HG02642 (cell line): Measurements from ENCODE around the gene ZNF646.

Experiments used
- ATAC-seq: cut with Tn5 transposase; IDR thresholded peaks from one replicate; pipeline ENCODE4 v1.9.1; 2021; ENCODE audit warnings: mild to moderate bottlenecking; ENCODE audit not compliant: unreplicated experiment, poor library complexity

ZNF646 gene, protein sequence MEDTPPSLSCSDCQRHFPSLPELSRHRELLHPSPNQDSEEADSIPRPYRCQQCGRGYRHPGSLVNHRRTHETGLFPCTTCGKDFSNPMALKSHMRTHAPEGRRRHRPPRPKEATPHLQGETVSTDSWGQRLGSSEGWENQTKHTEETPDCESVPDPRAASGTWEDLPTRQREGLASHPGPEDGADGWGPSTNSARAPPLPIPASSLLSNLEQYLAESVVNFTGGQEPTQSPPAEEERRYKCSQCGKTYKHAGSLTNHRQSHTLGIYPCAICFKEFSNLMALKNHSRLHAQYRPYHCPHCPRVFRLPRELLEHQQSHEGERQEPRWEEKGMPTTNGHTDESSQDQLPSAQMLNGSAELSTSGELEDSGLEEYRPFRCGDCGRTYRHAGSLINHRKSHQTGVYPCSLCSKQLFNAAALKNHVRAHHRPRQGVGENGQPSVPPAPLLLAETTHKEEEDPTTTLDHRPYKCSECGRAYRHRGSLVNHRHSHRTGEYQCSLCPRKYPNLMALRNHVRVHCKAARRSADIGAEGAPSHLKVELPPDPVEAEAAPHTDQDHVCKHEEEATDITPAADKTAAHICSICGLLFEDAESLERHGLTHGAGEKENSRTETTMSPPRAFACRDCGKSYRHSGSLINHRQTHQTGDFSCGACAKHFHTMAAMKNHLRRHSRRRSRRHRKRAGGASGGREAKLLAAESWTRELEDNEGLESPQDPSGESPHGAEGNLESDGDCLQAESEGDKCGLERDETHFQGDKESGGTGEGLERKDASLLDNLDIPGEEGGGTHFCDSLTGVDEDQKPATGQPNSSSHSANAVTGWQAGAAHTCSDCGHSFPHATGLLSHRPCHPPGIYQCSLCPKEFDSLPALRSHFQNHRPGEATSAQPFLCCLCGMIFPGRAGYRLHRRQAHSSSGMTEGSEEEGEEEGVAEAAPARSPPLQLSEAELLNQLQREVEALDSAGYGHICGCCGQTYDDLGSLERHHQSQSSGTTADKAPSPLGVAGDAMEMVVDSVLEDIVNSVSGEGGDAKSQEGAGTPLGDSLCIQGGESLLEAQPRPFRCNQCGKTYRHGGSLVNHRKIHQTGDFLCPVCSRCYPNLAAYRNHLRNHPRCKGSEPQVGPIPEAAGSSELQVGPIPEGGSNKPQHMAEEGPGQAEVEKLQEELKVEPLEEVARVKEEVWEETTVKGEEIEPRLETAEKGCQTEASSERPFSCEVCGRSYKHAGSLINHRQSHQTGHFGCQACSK (N-terminal part only)

DNA sequence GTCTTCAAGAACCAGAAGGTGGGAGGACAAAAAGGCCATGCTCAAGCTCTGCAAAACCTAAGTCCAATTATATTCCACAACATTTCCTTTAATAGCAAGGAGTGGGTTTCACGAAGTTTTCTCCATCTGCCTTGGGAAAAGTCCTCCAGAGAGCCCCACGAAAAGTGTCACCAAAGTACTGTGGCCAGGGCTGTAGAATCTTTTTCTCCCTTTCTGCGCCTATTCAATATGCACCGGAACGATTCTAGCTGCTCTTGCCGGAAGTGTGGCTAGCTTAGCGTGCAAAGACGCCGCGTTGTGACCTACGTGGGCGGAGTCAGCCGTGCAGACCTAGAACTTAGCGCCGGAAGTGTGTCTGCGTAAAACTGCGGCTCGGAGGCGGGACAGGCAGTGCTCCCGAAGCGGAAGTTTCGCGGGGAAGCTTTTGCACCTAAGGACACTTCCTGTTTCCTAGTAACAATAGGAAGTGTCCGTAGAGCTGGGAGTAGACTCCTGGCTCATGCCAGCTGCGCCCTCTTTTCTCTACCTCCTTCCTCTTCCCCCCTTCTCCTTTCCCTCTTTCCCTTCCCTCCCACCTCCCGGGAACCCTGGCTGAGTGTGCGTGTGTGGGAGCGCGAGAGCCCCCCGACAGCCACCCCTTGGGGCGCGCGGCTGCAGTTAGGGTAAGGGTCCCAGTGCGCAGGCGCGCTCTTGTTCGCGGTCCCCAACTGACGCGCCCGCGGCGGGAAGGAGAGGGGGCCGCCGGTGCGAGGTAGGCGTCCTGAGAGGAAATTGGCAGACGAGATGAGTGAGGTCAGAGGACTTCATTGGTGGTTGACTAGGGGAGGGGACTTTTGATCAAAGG, at the start of gene ZNF646, which contains the start of gene ZNF668:
Gene ZNF646 (plus strand): TSS at position 453 of the 844 bp plus-strand sequence. CDS start 1,903 bp downstream, outside the sequence.
Gene ZNF668 (minus strand): TSS at position 271 of the 844 bp plus-strand sequence. CDS start 9,781 bp downstream, outside the sequence.
- peak; percentile 64 for ATAC-seq

GRCh38 chr16:31025339-31025738, 48.9 kb upstream of the ZNF646 start:
- no peak for ATAC-seq

GRCh38 chr16:31029272-31029671, 45.0 kb upstream of the ZNF646 start:
- no peak for ATAC-seq

GRCh38 chr16:31031276-31031675, 42.9 kb upstream of the ZNF646 start:
- ATAC-seq, result no peak

DNA sequence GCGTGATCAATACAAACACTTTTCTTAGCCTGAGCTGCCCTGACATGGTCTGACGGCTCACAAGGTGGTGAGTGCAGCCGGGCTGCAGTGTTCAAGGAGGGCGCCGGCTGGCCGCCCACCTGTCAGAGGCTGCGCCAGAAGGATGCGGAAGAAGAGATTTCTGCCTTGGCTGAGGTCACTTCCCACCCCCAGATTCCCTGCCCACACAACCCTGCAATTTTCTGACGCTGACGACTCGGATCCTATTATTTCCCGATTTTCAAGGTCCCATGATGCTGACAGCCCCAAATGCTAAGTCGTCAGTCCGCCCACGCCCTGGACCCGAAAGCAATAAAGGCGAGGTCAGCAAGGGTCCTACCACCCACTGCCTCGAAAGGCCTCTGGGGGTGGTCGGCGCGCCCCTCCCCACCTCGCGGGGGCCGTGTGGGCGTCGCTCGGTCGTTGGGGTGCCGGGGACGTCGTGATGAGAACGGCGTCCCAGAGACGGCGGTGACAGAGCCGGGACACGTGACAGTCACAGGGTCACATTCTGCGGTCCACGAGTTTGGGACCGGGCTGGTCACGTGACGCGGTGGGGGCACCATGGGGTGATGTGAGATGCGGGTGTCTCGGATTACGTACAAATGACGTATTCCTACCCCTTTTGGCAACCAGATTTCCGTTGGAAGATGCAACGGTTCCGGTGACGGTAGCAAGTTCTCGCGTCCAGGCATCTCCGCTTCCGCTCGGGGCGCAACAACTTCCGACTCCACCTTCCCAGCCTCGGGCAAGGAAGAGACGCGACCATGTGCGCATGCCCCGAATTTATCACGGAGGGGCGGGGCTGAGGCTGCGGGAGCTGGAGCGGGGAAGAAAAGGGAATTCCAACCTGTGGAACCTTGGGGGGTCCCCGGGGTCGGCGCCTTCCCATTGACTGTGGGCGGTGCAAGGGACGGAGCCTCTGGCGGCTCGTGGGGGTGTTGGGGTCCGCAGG, 41.2 kb upstream of the ZNF646 start, which contains the start of gene STX4:
Gene STX4 (plus strand): TSS at position 823 of the 973 bp plus-strand sequence. CDS start 248 bp downstream, outside the sequence.
- peak; percentile 78 for ATAC-seq

- peak; percentile 48 for ATAC-seq
Measured at GRCh38 chr16:31033709-31034492, 40.3 kb upstream of the ZNF646 start.

DNA sequence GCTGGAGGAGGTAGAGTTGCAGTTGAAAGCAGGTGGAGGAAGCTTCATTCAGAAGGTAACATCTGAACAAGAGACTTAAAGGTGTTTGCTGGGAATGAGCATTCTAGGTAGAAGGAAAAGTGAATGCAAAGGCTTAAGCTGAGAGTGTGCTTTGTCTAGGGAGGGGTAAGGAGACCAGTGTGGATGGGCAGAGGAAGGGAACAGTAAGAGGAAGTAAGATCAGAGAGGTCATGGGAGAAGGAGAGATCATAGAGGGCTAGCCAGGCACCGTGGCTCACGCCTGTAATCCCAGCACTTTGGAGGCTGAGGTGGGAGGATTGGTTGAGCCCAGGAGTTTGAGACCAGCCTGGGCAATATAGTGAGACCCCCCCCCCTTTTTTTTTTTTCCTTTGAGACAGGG, 37.5 kb upstream of the ZNF646 start:
- ATAC-seq, result no peak

- no peak for ATAC-seq
Measured at GRCh38 chr16:31038993-31039392, 35.2 kb upstream of the ZNF646 start.

- ATAC-seq, result no peak
Measured at GRCh38 chr16:31042866-31043265, 31.4 kb upstream of the ZNF646 start.

DNA sequence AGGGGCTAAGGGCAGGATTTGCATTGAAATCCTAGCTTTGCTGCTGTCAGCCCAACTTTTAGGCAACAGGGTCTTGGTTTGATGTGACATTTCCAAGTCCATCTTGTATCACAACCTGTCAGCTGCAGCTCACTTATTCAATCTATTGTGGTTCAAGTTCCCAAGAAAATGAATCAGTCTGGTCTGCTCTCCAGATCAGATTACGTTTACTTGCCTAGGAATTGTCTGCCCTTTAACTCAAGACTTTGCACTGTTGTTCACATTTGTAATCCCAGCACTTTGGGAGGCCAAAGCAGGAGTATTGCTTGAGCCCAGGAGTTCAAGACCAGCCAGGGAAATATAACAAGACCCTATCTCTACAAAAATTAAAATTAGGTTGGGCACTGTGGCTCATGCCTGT, 30.9 kb upstream of the ZNF646 start:
- no peak for ATAC-seq

- ATAC-seq, result no peak
Measured at GRCh38 chr16:31043898-31044481, 30.2 kb upstream of the ZNF646 start.

DNA sequence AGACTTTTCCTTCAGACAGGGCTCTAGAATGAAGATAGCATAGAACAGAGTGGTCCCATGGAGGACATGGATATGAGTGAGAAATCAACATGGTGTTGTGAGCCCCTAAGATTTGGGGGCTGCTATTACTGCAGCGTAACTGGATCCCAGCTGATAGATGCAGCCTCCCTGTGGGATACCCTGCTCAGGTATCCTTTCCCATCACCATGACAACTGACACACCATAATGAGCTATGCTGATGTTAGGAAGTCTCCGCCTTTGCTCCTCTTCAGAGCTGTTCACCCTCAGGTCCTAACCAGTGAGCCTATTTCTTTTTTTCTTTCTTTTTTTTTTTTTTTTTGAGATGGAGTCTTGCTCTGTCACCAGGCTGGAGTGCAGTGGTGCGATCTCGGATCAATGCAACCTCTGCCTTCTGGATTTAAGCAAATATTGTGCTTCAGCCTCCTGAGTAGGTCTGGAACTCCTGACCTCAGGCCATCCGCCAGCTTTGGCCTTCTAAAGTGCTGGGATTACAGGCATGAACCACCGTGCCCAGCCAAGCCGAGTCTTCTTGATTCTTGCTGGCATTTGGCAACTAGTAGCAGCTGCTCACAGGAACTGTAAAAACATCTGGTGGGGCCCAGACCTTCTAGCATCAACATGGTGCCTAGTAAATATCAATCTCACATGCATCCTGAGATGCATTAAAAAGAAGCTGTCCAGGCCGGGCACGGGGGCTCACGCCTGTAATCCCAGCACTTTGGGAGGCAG, 23.8 kb upstream of the ZNF646 start:
- no peak for ATAC-seq

- ATAC-seq, result no peak
Measured at GRCh38 chr16:31052114-31052513, 22.1 kb upstream of the ZNF646 start.

- ATAC-seq, result no peak
Measured at GRCh38 chr16:31055613-31056012, 18.6 kb upstream of the ZNF646 start.

DNA sequence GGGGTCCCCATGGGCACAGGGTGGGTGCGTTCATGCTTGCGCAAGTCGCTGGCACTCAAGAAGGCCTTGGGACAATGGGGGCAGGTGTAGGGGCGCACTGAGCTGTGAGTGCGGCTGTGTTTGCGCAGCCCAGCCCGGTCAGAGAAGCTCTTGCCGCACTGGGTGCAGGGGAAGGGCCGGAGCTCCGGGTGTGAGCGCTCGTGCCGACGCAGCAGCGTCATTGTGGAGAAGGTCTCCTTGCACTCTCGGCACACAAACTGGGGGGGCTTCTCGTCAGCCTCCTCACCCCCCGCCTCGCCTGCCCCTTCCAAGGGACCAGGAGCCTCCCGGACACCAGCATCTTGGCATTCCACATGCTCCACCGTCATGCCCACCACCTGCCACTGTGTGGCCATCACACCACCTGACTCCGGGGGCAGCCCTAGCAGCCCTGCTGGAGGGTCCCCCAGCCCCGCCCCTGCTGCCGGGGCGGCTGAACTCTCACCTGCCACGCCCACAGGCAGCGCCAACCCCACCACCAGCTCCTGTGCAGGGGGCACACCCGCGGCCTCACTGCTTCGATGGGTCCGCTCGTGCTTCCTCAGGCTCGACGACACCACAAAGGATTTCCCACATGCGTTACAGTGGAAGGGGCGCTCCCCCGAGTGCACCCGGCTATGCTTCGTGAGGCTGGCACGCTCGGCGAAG, 13.0 kb upstream of the ZNF646 start:
- ATAC-seq, result no peak
